ENCODE measurements around the gene AGAP3.

DNA sequence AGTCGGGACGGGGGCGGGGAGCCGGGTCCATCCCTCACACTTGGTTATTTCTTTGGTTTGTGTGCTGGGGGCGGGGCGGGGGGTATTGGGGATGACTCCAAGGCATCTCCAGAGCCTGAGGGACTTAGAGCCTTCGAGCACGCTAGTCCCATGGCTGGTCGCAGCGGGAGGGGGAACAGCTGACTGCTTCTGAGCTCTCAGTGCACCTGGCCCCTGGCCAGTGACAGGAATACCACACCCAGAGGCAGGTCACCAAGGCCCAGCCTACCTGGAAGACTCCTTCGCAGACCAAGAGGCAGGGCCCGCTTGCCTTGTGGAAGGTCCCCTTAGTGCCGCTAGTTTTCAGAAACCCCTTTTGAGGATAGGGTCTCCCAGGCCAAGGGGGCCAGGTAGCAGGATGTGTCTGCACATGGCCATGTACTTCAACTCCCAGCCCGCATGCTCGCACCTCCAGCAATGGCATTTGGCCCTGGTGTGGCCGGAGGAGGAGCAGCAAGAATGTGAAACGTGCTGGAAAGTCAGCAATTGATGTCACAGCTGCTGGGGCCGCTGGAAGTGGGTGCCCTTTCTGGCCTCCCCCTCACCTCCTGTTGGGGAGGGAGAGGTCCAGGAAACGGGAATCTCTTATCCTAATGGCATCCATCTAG lies 40.3 kb downstream of the AGAP3 start:
- TF ChIP-seq EZH2 (IDR thresholded peaks at IDR 0.05; ENCODE audit: low read length) = no peak
- TF ChIP-seq, protein P1, sequence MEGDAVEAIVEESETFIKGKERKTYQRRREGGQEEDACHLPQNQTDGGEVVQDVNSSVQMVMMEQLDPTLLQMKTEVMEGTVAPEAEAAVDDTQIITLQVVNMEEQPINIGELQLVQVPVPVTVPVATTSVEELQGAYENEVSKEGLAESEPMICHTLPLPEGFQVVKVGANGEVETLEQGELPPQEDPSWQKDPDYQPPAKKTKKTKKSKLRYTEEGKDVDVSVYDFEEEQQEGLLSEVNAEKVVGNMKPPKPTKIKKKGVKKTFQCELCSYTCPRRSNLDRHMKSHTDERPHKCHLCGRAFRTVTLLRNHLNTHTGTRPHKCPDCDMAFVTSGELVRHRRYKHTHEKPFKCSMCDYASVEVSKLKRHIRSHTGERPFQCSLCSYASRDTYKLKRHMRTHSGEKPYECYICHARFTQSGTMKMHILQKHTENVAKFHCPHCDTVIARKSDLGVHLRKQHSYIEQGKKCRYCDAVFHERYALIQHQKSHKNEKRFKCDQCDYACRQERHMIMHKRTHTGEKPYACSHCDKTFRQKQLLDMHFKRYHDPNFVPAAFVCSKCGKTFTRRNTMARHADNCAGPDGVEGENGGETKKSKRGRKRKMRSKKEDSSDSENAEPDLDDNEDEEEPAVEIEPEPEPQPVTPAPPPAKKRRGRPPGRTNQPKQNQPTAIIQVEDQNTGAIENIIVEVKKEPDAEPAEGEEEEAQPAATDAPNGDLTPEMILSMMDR (optimal IDR thresholded peaks at IDR 0.05 in 1 of 3, IDR thresholded peaks at IDR 0.05 in 1 of 3, conservative IDR thresholded peaks at IDR 0.05 in 1 of 3; ENCODE audit: extremely low read depth in 1 of 3, insufficient read depth in 2 of 3, low read length in 3 of 3) = no peak
